Aorta (tissue), 5 donors: ENCODE measurements around the gene DNAH6. TPM values are rescaled to one million over a fixed set of nuclear protein-coding genes. Genes with fewer than 3 reads are reported as not detected.

Experiments
- ATAC-seq: fragments of 200-7000 bp; cut with Tn5 transposase; one replicate; pipeline ENCODE4 v1.9.1; 2022; ENCODE audit warnings: moderate library complexity; ENCODE audit not compliant: low FRiP score
- DNase-seq, 2 donors: peaks; one replicate each; pipeline ENCODE4 v3.0.0-alpha.2; 2020
- H3K27ac ChIP-seq, 2 donors: one replicate each; pipeline ENCODE4 v1.5.1; 2013; ENCODE audit warnings: low read length in 2 of 2, mild to moderate bottlenecking in 2 of 2, moderate library complexity in 2 of 2, control low read depth in 1 of 2, inconsistent platforms in 1 of 2, low read depth in 1 of 2
- H3K27me3 ChIP-seq, 2 donors: one replicate each; pipeline ENCODE4 v1.6.1; 2013; ENCODE audit warnings: control low read depth in 1 of 2, low read length in 1 of 2, mild to moderate bottlenecking in 1 of 2, moderate library complexity in 1 of 2; ENCODE audit not compliant: insufficient read depth in 2 of 2, control insufficient read depth in 1 of 2
- H3K36me3 ChIP-seq, 2 donors: one replicate each; pipeline ENCODE4 v1.6.1; 2013; ENCODE audit warnings: control low read depth in 1 of 2, low read length in 1 of 2, mild to moderate bottlenecking in 1 of 2; ENCODE audit not compliant: insufficient read depth in 2 of 2, control insufficient read depth in 1 of 2
- H3K4me1 ChIP-seq, 2 donors: one replicate each; pipeline ENCODE4 v1.6.1; 2013; ENCODE audit warnings: low read length in 2 of 2, control low read depth in 1 of 2, mild to moderate bottlenecking in 1 of 2, moderate library complexity in 1 of 2; ENCODE audit not compliant: insufficient read depth in 2 of 2, control insufficient read depth in 1 of 2
- H3K4me3 ChIP-seq, 2 donors: one replicate each; pipeline ENCODE4 v1.5.1; 2013; ENCODE audit warnings: low read length in 2 of 2, control low read depth in 1 of 2, mild to moderate bottlenecking in 1 of 2
- H3K9me3 ChIP-seq: one replicate; pipeline ENCODE4 v1.6.1; 2013; ENCODE audit warnings: mild to moderate bottlenecking, low read length; ENCODE audit not compliant: control insufficient read depth
- WGBS, 2 donors: extraction: QIAGEN DNeasy Blood & Tissue Kit; methylation state at CpG; one replicate each; pipeline ENCODE4 v1.1.7; 2013; 5-methylcytosine and 5-hydroxymethylcytosine counted together
- intact Hi-C, 2 donors: fragments of 100-400 bp; cut with DNase I; formaldehyde crosslinking; loops; one replicate each; pipeline versions ENCODE4 v1.14.2 to v1.15.0; 2022
- polyA plus RNA-seq, 2 donors: library from polyadenylated mRNA; stranded (reverse); fragments of 200-250 nt; gene quantifications; one replicate each; pipeline ENCODE4 v1.2.3, GENCODE V29; 2013
- total RNA-seq, 2 donors: library from RNA; stranded (reverse); fragmentation: NEBNext Ultra II Directional; extraction: Animal tissue kit (Norgen Biotek cat#: 25700); gene quantifications; one replicate each; pipeline ENCODE4 v1.2.1, GENCODE V29; 2021
- donor health status: healthy with polysubstance abuse.
- donor health status: Bipolar disorder and iron deficiency.
- donor health status: DM: no; HTN: no; CAD: no.
- donor health status: DM: no; HTN: no; CAD: no.
- donor health status: DM: yes; HTN: yes; CAD: no.

Gene DNAH6
- total and polyA plus RNA-seq, 4 donors = 0.08 to 5.0 (median 0.60) TPM

- Histone ChIP-seq H3K27ac (no peak overlapping the region), H3K4me1 (no peaks in the 10 kb centered on the region), H3K9me3 (no peaks in the 10 kb centered on the region), H3K36me3 (no peaks in the 10 kb centered on the region), H3K4me3 (no peak overlapping the region), H3K27me3 (no peaks in the 10 kb centered on the region)
- 92 to 93% methylated on average over 1 of the region's 1 CpG for WGBS, 2 donors
- ATAC-seq (no peak), DNase-seq (no peak)
- intact Hi-C loops = no loop called here
These were observed 33.0 kb upstream of the DNAH6 start for GRCh38 chr2:84483320-84483719.

- Histone ChIP-seq H3K27ac (no peak overlapping the region), H3K4me1 (no peaks in the 10 kb centered on the region), H3K36me3 (no peaks in the 10 kb centered on the region), H3K27me3 (no peaks in the 10 kb centered on the region), H3K4me3 (no peak overlapping the region), H3K9me3 (no peaks in the 10 kb centered on the region)
- intact Hi-C loops = no loop called here
- no peak for ATAC-seq
- WGBS, 2 donors = 76 to 78% methylated on average over 2 of the region's 2 CpGs
- no peak for DNase-seq
These were observed 29.7 kb upstream of the DNAH6 start for GRCh38 chr2:84486441-84487115.

- H3K4me3 ChIP-seq = no peak overlapping the region
- H3K27ac ChIP-seq = no peak overlapping the region
- DNase-seq (no peak), ATAC-seq (no peak)
- H3K9me3 ChIP-seq = no peaks in the 10 kb centered on the region
- H3K36me3 ChIP-seq = no peaks in the 10 kb centered on the region
- H3K4me1 ChIP-seq = no peaks in the 10 kb centered on the region
- intact Hi-C loops = no loop called here
- 34% methylated on average over 3 of the region's 3 CpGs for WGBS, 2 donors
- H3K27me3 ChIP-seq = no peaks in the 10 kb centered on the region
These were observed 28.9 kb upstream of the DNAH6 start for GRCh38 chr2:84487298-84487996.

GRCh38 chr2:84491256-84491655 is 25.0 kb upstream of the DNAH6 start:
- WGBS, 2 donors = 43% methylated on average over 2 of the region's 2 CpGs
- H3K4me1 ChIP-seq = no peaks in the 10 kb centered on the region
- H3K27ac ChIP-seq = no peak overlapping the region
- no peak for ATAC-seq
- no peaks in the 10 kb centered on the region for H3K27me3 ChIP-seq
- intact Hi-C loops = loop anchor here in 1 of 2 donors (10.0 kb wide), 1 partner anchor 144 kb away; no protein-coding TSS in a partner anchor
- no peaks in the 10 kb centered on the region for H3K36me3 ChIP-seq
- H3K9me3 ChIP-seq = no peaks in the 10 kb centered on the region
- no peak for DNase-seq
- no peak overlapping the region for H3K4me3 ChIP-seq

GRCh38 chr2:84491741-84492140 is 24.6 kb upstream of the DNAH6 start:
- H3K9me3 ChIP-seq = no peaks in the 10 kb centered on the region
- no peaks in the 10 kb centered on the region for H3K36me3 ChIP-seq
- H3K4me1 ChIP-seq = no peaks in the 10 kb centered on the region
- no peak overlapping the region for H3K27ac ChIP-seq
- WGBS, 2 donors = 91 to 92% methylated on average over 6 of the region's 6 CpGs
- DNase-seq = no peak
- no peak for ATAC-seq
- H3K27me3 ChIP-seq = no peaks in the 10 kb centered on the region
- intact Hi-C loops = loop anchor here in 1 of 2 donors (10.0 kb wide), 1 partner anchor 143 kb away; no protein-coding TSS in a partner anchor
- no peak overlapping the region for H3K4me3 ChIP-seq

GRCh38 chr2:84492571-84492970 is 23.7 kb upstream of the DNAH6 start:
- DNase-seq = no peak
- 62 to 78% methylated on average over 1 of the region's 1 CpG for WGBS, 2 donors
- intact Hi-C loops = loop anchor here in 1 of 2 donors (10.0 kb wide), 1 partner anchor 142 kb away; no protein-coding TSS in a partner anchor
- H3K9me3 ChIP-seq = no peaks in the 10 kb centered on the region
- no peak for ATAC-seq
- H3K27ac ChIP-seq = no peak overlapping the region
- no peaks in the 10 kb centered on the region for H3K36me3 ChIP-seq
- H3K4me1 ChIP-seq = no peaks in the 10 kb centered on the region
- no peaks in the 10 kb centered on the region for H3K27me3 ChIP-seq
- no peak overlapping the region for H3K4me3 ChIP-seq

- ATAC-seq (no peak), DNase-seq (no peak)
- WGBS, 2 donors = 27 to 38% methylated on average over 5 of the region's 5 CpGs
- H3K36me3 ChIP-seq = no peaks in the 10 kb centered on the region
- H3K9me3 ChIP-seq = no peaks in the 10 kb centered on the region
- H3K27me3 ChIP-seq = no peaks in the 10 kb centered on the region
- H3K4me1 ChIP-seq = no peaks in the 10 kb centered on the region
- no peak overlapping the region for H3K4me3 ChIP-seq
- intact Hi-C loops = loop anchor here in 1 of 2 donors (10.0 kb wide), 1 partner anchor 141 kb away; no protein-coding TSS in a partner anchor
- no peak overlapping the region for H3K27ac ChIP-seq
These were observed 22.8 kb upstream of the DNAH6 start for GRCh38 chr2:84493514-84493913.

GRCh38 chr2:84494070-84494469 is 22.2 kb upstream of the DNAH6 start:
- ATAC-seq (no peak), DNase-seq (no peak)
- Histone ChIP-seq H3K4me3 (no peak overlapping the region), H3K36me3 (no peaks in the 10 kb centered on the region), H3K27ac (no peak overlapping the region), H3K4me1 (no peaks in the 10 kb centered on the region), H3K27me3 (no peaks in the 10 kb centered on the region), H3K9me3 (no peaks in the 10 kb centered on the region)
- 82 to 84% methylated on average over 4 of the region's 4 CpGs for WGBS, 2 donors
- intact Hi-C loops = loop anchor here in 1 of 2 donors (10.0 kb wide), 1 partner anchor 141 kb away; no protein-coding TSS in a partner anchor
